Naive B cell (primary cell): ENCODE results near the gene ZNF592. TPM values are rescaled to one million over a fixed set of nuclear protein-coding genes. Genes with fewer than 3 reads are reported as not detected.

Experiments used
- ATAC-seq, 2 donors: fragments of 150-1000 bp; cut with Tn5 transposase; 2 replicates each; pipeline ENCODE4 v1.10.0; 2021; ENCODE audit warnings: low read depth in 2 of 2, mild to moderate bottlenecking in 2 of 2, moderate library complexity in 2 of 2
- DNase-seq: peaks from one replicate; pipeline ENCODE4 v3.0.0; 2022
- H3K27ac Mint-ChIP-seq, 6 donors: one replicate each; pipeline ENCODE4 v1.8.0; 2020 to 2022; ENCODE audit warnings: mild to moderate bottlenecking in 6 of 6, mixed read lengths in 6 of 6, moderate library complexity in 5 of 6, inconsistent platforms in 2 of 6
- H3K27me3 Mint-ChIP-seq, 3 donors: one replicate each; pipeline ENCODE4 v1.8.0; 2021 to 2022; ENCODE audit warnings: mixed read lengths in 3 of 3, mild to moderate bottlenecking in 1 of 3
- H3K36me3 Mint-ChIP-seq, 2 donors: one replicate each; pipeline ENCODE4 v1.8.0; 2020 to 2022; ENCODE audit warnings: mixed read lengths in 2 of 2, inconsistent platforms in 1 of 2, mild to moderate bottlenecking in 1 of 2
- H3K4me1 Mint-ChIP-seq, 3 donors: one replicate each; pipeline ENCODE4 v1.8.0; 2020 to 2022; ENCODE audit warnings: mixed read lengths in 3 of 3, inconsistent platforms in 1 of 3, mild to moderate bottlenecking in 1 of 3, moderate library complexity in 1 of 3
- H3K4me3 Mint-ChIP-seq, 8 donors: one replicate each; pipeline ENCODE4 v1.8.0; 2020 to 2022; ENCODE audit warnings: mild to moderate bottlenecking in 8 of 8, mixed read lengths in 8 of 8, moderate library complexity in 8 of 8, inconsistent platforms in 2 of 8
- H3K9me3 Mint-ChIP-seq, 7 donors: one replicate each; pipeline ENCODE4 v1.8.0; 2020 to 2022; ENCODE audit warnings: mixed read lengths in 7 of 7, mild to moderate bottlenecking in 5 of 7, inconsistent platforms in 2 of 7, moderate library complexity in 1 of 7
- polyA plus RNA-seq, 6 donors: library from polyadenylated mRNA; unstranded; fragments of 300-500 nt; fragmentation: Illumina TruSeq; gene quantifications; one replicate each; pipeline ENCODE4 v1.2.3, GENCODE V29; 2021; ENCODE audit warnings: low read depth in 6 of 6

The ZNF592 gene
- polyA plus RNA-seq, 6 donors from 2014 or later: 2.2 to 21.4 (median 8.5) TPM

GRCh38 chr15:84822653-84823281, 74.4 kb downstream of the ZNF592 start:
- H3K4me1 Mint-ChIP-seq: peaks cover 0 to 3% (median 0%) of the 10 kb centered on the region in 3 donors
- ATAC-seq (no peak), DNase-seq (no peak)
- H3K9me3 Mint-ChIP-seq: peaks cover 0 to 2% (median 0%) of the 10 kb centered on the region in 7 donors
- peak overlapping the region in 1 of 6 donors; percentile 60 for H3K27ac Mint-ChIP-seq
- H3K27me3 Mint-ChIP-seq: peaks cover 0 to 13% (median 11%) of the 10 kb centered on the region in 3 donors
- no peak overlapping the region for H3K4me3 Mint-ChIP-seq
- no peaks in the 10 kb centered on the region for H3K36me3 Mint-ChIP-seq

GRCh38 chr15:84823282-84823878, 75.0 kb downstream of the ZNF592 start:
- no peak for DNase-seq
- no peak overlapping the region for H3K4me3 Mint-ChIP-seq
- H3K9me3 Mint-ChIP-seq: no peaks in the 10 kb centered on the region
- H3K4me1 Mint-ChIP-seq: no peaks in the 10 kb centered on the region
- no peak overlapping the region for H3K27ac Mint-ChIP-seq
- H3K36me3 Mint-ChIP-seq: no peaks in the 10 kb centered on the region
- peaks cover 0 to 7% (median 5%) of the 10 kb centered on the region in 3 donors for H3K27me3 Mint-ChIP-seq
- ATAC-seq: no peak

GRCh38 chr15:84824260-84825007, 76.0 kb downstream of the ZNF592 start:
- H3K4me1 Mint-ChIP-seq: no peaks in the 10 kb centered on the region
- no peak overlapping the region for H3K4me3 Mint-ChIP-seq
- DNase-seq (no peak), ATAC-seq (no peak)
- peak overlapping the region in 1 of 6 donors; percentile 12 for H3K27ac Mint-ChIP-seq
- H3K27me3 Mint-ChIP-seq: no peaks in the 10 kb centered on the region
- no peaks in the 10 kb centered on the region for H3K9me3 Mint-ChIP-seq
- H3K36me3 Mint-ChIP-seq: no peaks in the 10 kb centered on the region

GRCh38 chr15:84826369-84826823, 78.0 kb downstream of the ZNF592 start:
- H3K9me3 Mint-ChIP-seq: no peaks in the 10 kb centered on the region
- DNase-seq: no peak
- H3K36me3 Mint-ChIP-seq: no peaks in the 10 kb centered on the region
- peak overlapping the region in 1 of 6 donors; percentile 51 for H3K27ac Mint-ChIP-seq
- H3K4me3 Mint-ChIP-seq: no peak overlapping the region
- H3K27me3 Mint-ChIP-seq: no peaks in the 10 kb centered on the region
- no peaks in the 10 kb centered on the region for H3K4me1 Mint-ChIP-seq
- no peak for ATAC-seq

GRCh38 chr15:84827246-84827645, 78.9 kb downstream of the ZNF592 start:
- Mint-ChIP-seq H3K36me3 (no peaks in the 10 kb centered on the region), H3K4me1 (no peaks in the 10 kb centered on the region), H3K27ac (no peak overlapping the region), H3K4me3 (no peak overlapping the region), H3K27me3 (no peaks in the 10 kb centered on the region), H3K9me3 (no peaks in the 10 kb centered on the region)
- DNase-seq (no peak), ATAC-seq (no peak)

DNA sequence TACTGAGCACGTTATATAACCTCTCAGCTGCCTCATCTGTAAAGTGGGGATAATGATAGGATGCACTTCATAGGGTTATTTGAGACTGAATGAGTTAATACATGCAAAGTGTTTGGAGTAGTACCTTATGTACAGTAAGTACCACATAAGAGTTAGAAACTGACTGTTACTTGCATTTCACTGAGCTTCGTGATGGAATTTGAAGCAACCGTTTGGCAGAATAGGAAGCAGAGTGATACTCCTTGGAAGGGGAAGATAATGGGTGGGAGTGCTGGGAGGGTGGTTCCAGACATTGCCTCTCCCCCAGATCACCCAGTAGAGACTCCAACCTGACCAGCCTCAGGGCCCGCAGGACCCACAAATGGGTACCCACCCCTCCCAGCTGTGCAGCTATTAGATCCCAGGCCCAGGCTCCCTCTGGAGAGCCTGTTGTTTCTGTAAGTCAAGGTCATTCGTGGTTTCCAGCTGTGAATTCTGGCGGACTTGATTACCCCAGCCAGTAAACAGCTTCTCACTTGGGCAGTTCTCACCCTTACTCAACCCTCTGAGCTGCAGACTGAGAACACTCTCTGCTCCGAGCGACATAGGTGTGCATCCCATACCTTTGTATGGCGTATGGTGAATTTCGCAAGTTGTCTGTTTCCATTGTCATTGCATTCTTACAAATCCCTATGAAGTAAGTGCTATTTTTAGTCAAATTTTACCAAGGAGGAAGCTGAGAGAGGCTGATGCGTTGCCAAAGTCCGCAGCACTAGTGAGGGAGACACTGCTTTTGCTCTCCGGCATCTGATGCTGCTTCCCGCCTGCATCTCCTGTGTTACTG, 79.9 kb downstream of the ZNF592 start:
- DNase-seq: no peak
- ATAC-seq: no peak
- Mint-ChIP-seq H3K4me3 (no peak overlapping the region), H3K36me3 (no peaks in the 10 kb centered on the region), H3K9me3 (no peaks in the 10 kb centered on the region), H3K27me3 (no peaks in the 10 kb centered on the region), H3K4me1 (no peaks in the 10 kb centered on the region), H3K27ac (no peak overlapping the region)

GRCh38 chr15:84829428-84829827, 81.0 kb downstream of the ZNF592 start:
- H3K9me3 Mint-ChIP-seq: no peaks in the 10 kb centered on the region
- no peak overlapping the region for H3K4me3 Mint-ChIP-seq
- DNase-seq: no peak
- no peaks in the 10 kb centered on the region for H3K4me1 Mint-ChIP-seq
- ATAC-seq: no peak
- H3K27ac Mint-ChIP-seq: no peak overlapping the region
- H3K27me3 Mint-ChIP-seq: no peaks in the 10 kb centered on the region
- no peaks in the 10 kb centered on the region for H3K36me3 Mint-ChIP-seq

GRCh38 chr15:84830036-84830435, 81.6 kb downstream of the ZNF592 start:
- Mint-ChIP-seq H3K4me3 (no peak overlapping the region), H3K4me1 (no peaks in the 10 kb centered on the region), H3K9me3 (no peaks in the 10 kb centered on the region), H3K27ac (no peak overlapping the region), H3K36me3 (no peaks in the 10 kb centered on the region), H3K27me3 (no peaks in the 10 kb centered on the region)
- ATAC-seq (no peak), DNase-seq (no peak)

GRCh38 chr15:84831028-84831427, 82.6 kb downstream of the ZNF592 start:
- DNase-seq: no peak
- H3K27ac Mint-ChIP-seq: peak overlapping the region in 1 of 6 donors; percentile 30
- H3K4me1 Mint-ChIP-seq: no peaks in the 10 kb centered on the region
- no peak for ATAC-seq
- no peak overlapping the region for H3K4me3 Mint-ChIP-seq
- H3K27me3 Mint-ChIP-seq: peaks cover 4 to 9% (median 6%) of the 10 kb centered on the region in 3 donors
- no peaks in the 10 kb centered on the region for H3K9me3 Mint-ChIP-seq
- H3K36me3 Mint-ChIP-seq: no peaks in the 10 kb centered on the region

GRCh38 chr15:84831613-84832012, 83.2 kb downstream of the ZNF592 start:
- Mint-ChIP-seq H3K27me3 (peaks cover 4 to 13% (median 12%) of the 10 kb centered on the region in 3 donors), H3K9me3 (no peaks in the 10 kb centered on the region), H3K36me3 (no peaks in the 10 kb centered on the region), H3K27ac (no peak overlapping the region), H3K4me1 (no peaks in the 10 kb centered on the region), H3K4me3 (no peak overlapping the region)
- ATAC-seq: no peak
- no peak for DNase-seq

GRCh38 chr15:84832448-84833040, 84.2 kb downstream of the ZNF592 start:
- no peak for DNase-seq
- no peaks in the 10 kb centered on the region for H3K9me3 Mint-ChIP-seq
- ATAC-seq: no peak
- no peak overlapping the region for H3K4me3 Mint-ChIP-seq
- H3K4me1 Mint-ChIP-seq: no peaks in the 10 kb centered on the region
- H3K27ac Mint-ChIP-seq: no peak overlapping the region
- no peaks in the 10 kb centered on the region for H3K36me3 Mint-ChIP-seq
- H3K27me3 Mint-ChIP-seq: peaks cover 4 to 19% (median 18%) of the 10 kb centered on the region in 3 donors

DNA sequence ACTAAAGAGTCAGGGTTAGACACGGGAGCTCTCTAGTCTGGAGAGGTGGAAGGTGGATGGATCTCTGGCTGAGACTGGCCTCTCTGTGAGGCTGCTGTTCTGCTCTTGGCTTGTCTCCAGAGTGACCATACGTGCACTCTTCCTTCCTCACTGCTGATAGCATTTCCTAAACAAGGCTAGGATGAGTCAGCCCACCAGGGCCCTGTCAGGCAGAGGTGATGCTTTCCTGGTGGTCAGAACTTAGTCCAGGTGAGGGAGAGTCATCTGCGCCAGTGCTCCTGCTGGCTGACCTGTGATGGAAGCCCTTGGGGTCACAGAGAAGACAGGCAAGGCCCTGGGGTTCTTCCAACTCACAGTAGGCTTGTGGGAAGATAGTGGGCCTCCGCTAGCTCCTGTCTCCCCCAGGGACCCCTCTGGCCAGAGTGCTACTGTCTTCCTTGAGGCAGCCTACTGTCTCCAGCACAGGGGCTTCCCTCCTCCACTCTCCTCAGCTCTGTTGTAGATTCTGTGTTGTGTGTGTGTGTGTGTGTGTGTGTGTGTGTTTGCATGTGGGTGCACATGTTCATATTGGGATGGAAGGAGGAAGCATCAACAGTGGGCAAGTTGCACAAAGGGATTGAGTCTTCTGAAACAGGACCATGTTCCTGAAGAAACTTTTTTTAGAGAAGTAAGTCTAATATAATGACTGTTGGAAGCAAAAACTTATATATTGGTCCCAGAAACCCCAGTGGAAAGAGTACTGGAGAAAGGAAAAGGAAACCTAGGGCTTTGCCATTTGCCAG, 85.2 kb downstream of the ZNF592 start:
- ATAC-seq (no peak), DNase-seq (no peak)
- H3K9me3 Mint-ChIP-seq: no peaks in the 10 kb centered on the region
- H3K4me1 Mint-ChIP-seq: no peaks in the 10 kb centered on the region
- no peaks in the 10 kb centered on the region for H3K36me3 Mint-ChIP-seq
- peaks cover 4 to 19% (median 18%) of the 10 kb centered on the region in 3 donors for H3K27me3 Mint-ChIP-seq
- H3K4me3 Mint-ChIP-seq: no peak overlapping the region
- peak overlapping the region in 2 of 6 donors; percentile 20 to 56 for H3K27ac Mint-ChIP-seq
